ENCODE measurements around the gene AGTPBP1. TPM values are rescaled to one million over a fixed set of nuclear protein-coding genes. Genes with fewer than 3 reads are reported as not detected.

AGTPBP1 gene
- total and polyA plus RNA-seq, 12 donors: 9.7 to 87.1 (median 51.4) TPM

GRCh38 chr9:85534340-85534739, 207.4 kb downstream of the AGTPBP1 start:
- Histone ChIP-seq H3K9me3 (peaks cover 0 to 6% (median 0%) of the 10 kb centered on the region in 11 donors), H3K27me3 (no peaks in the 10 kb centered on the region), H3K36me3 (no peaks in the 10 kb centered on the region), H3K4me3 (no peak overlapping the region), H3K4me1 (peaks cover 0 to 46% (median 16%) of the 10 kb centered on the region in 9 donors), H3K27ac (peak overlapping the region in 4 of 10 donors; percentile 28 to 67 (median 46))
- TF ChIP-seq CTCF (IDR thresholded peaks at IDR 0.05): no peak
- ATAC-seq (peak in 4 of 8 donors; percentile 31 to 57 (median 42)), DNase-seq (no peak)
- intact Hi-C loops (cut with DNase I): no loop called here
- WGBS, 2 donors: 74 to 83% methylated on average over 8 of the region's 8 CpGs

GRCh38 chr9:85533538-85533937, 208.2 kb downstream of the AGTPBP1 start:
- Histone ChIP-seq H3K36me3 (no peaks in the 10 kb centered on the region), H3K27me3 (no peaks in the 10 kb centered on the region), H3K4me3 (no peak overlapping the region), H3K27ac (no peak overlapping the region), H3K9me3 (peaks cover 0 to 6% (median 0%) of the 10 kb centered on the region in 11 donors), H3K4me1 (peaks cover 0 to 54% (median 21%) of the 10 kb centered on the region in 9 donors)
- ATAC-seq (no peak), DNase-seq (no peak)
- no peak for TF ChIP-seq CTCF (IDR thresholded peaks at IDR 0.05)
- 95 to 97% methylated on average over 4 of the region's 4 CpGs for WGBS, 2 donors
- intact Hi-C loops (cut with DNase I): no loop called here

GRCh38 chr9:85530721-85531120, 211.0 kb downstream of the AGTPBP1 start:
- intact Hi-C loops (cut with DNase I): no loop called here
- Histone ChIP-seq H3K27me3 (no peaks in the 10 kb centered on the region), H3K4me1 (peaks cover under 1 to 64% (median 21%) of the 10 kb centered on the region in 9 donors), H3K36me3 (no peaks in the 10 kb centered on the region), H3K4me3 (no peak overlapping the region), H3K9me3 (peaks cover 0 to 14% (median 0%) of the 10 kb centered on the region in 11 donors), H3K27ac (peak overlapping the region in 4 of 10 donors; percentile 0 to 40 (median 24))
- TF ChIP-seq CTCF (IDR thresholded peaks at IDR 0.05): no peak
- ATAC-seq: no peak
- DNase-seq: peak in 1 of 2 donors; percentile 23
- WGBS, 2 donors: 43 to 48% methylated on average over 5 of the region's 5 CpGs

- no peaks in the 10 kb centered on the region for H3K36me3 ChIP-seq
- DNase-seq (no peak), ATAC-seq (peak in 6 of 8 donors; percentile 3 to 53 (median 25))
- peaks cover 0 to 16% (median 0%) of the 10 kb centered on the region in 7 donors for H3K27me3 ChIP-seq
- peaks cover 0 to 14% (median 0%) of the 10 kb centered on the region in 11 donors for H3K9me3 ChIP-seq
- no peak for TF ChIP-seq CTCF (IDR thresholded peaks at IDR 0.05)
- H3K4me3 ChIP-seq: no peak overlapping the region
- intact Hi-C loops (cut with DNase I): no loop called here
- H3K27ac ChIP-seq: peak overlapping the region in 9 of 10 donors; percentile 65 to 83 (median 76)
- 86 to 96% methylated on average over 4 of the region's 4 CpGs for WGBS, 2 donors
- H3K4me1 ChIP-seq: peaks cover 0 to 55% (median 19%) of the 10 kb centered on the region in 9 donors
These were observed 213.1 kb downstream of the AGTPBP1 start for GRCh38 chr9:85528607-85529006.
